Mesenchymal stem cell (in vitro differentiated cells and primary cell): ENCODE results near the gene C16orf90.

ENCODE experiments used
- DNase-seq: peaks from one replicate; pipeline ENCODE4 v3.0.0-alpha.2; 2013
- H2AFZ ChIP-seq: one replicate; pipeline ENCODE4 v1.6.1; 2013; ENCODE audit warnings: low read depth, mild to moderate bottlenecking, control low read depth, inconsistent platforms, low read length, moderate library complexity
- H2AK5ac ChIP-seq: 2 replicates; pipeline ENCODE4 v1.6.1; 2013; ENCODE audit warnings: low read length, moderate library complexity, mild to moderate bottlenecking, inconsistent platforms; ENCODE audit not compliant: severe bottlenecking
- H2BK120ac ChIP-seq: one replicate; pipeline ENCODE4 v1.6.1; 2013; ENCODE audit warnings: low read depth, mild to moderate bottlenecking, inconsistent platforms, low read length, moderate library complexity
- H2BK12ac ChIP-seq, 2 experiments: one replicate each; pipeline ENCODE4 v1.6.1; 2013; ENCODE audit warnings: inconsistent platforms in 2 of 2, low read length in 2 of 2, mild to moderate bottlenecking in 2 of 2, moderate library complexity in 2 of 2, control low read depth in 1 of 2
- H2BK15ac ChIP-seq: one replicate; pipeline ENCODE4 v1.6.1; 2013; ENCODE audit warnings: mild to moderate bottlenecking, low read depth, inconsistent platforms; ENCODE audit not compliant: poor library complexity, severe bottlenecking
- H2BK5ac ChIP-seq: 2 replicates; pipeline ENCODE4 v1.6.1; 2013; ENCODE audit warnings: low read depth, mild to moderate bottlenecking, low read length, control low read depth, inconsistent platforms; ENCODE audit not compliant: poor library complexity, severe bottlenecking
- H3K14ac ChIP-seq, 2 experiments: one replicate each; pipeline ENCODE4 v1.6.1; 2013; ENCODE audit warnings: inconsistent platforms in 2 of 2, low read length in 2 of 2, control low read depth in 1 of 2, mild to moderate bottlenecking in 1 of 2, moderate library complexity in 1 of 2
- H3K18ac ChIP-seq, 2 experiments: one replicate each; pipeline ENCODE4 v1.6.1; 2013; ENCODE audit warnings: inconsistent platforms in 2 of 2, low read length in 2 of 2, control low read depth in 1 of 2, low read depth in 1 of 2, mild to moderate bottlenecking in 1 of 2
- H3K23ac ChIP-seq, 2 experiments: one replicate each; pipeline ENCODE4 v1.6.1; 2013; ENCODE audit warnings: inconsistent platforms in 2 of 2, low read length in 2 of 2, mild to moderate bottlenecking in 2 of 2, moderate library complexity in 2 of 2, control low read depth in 1 of 2
- H3K27ac ChIP-seq: 2 replicates; pipeline ENCODE4 v1.5.1; 2013; ENCODE audit warnings: mild to moderate bottlenecking, moderate library complexity, low read length, control low read depth, inconsistent platforms; ENCODE audit not compliant: poor library complexity, severe bottlenecking
- H3K27me3 ChIP-seq, 2 experiments: 2 replicates each; pipeline versions ENCODE4 v1.6.1 to v1.7.0; 2013; ENCODE audit warnings: low read length in 2 of 2, mild to moderate bottlenecking in 2 of 2, moderate library complexity in 2 of 2, control low read depth in 1 of 2, inconsistent platforms in 1 of 2; ENCODE audit not compliant: control insufficient read depth in 1 of 2, insufficient read depth in 1 of 2
- H3K36me3 ChIP-seq, 2 experiments: 2 replicates each; pipeline versions ENCODE4 v1.6.1 to v1.7.0; 2013; ENCODE audit warnings: low read length in 2 of 2, control low read depth in 1 of 2, inconsistent platforms in 1 of 2, low read depth in 1 of 2, mild to moderate bottlenecking in 1 of 2; ENCODE audit not compliant: insufficient read depth in 2 of 2, control insufficient read depth in 1 of 2
- H3K4ac ChIP-seq, 2 experiments: one replicate each; pipeline ENCODE4 v1.6.1; 2013; ENCODE audit warnings: inconsistent platforms in 2 of 2, low read length in 2 of 2, mild to moderate bottlenecking in 2 of 2, moderate library complexity in 2 of 2, control low read depth in 1 of 2, low read depth in 1 of 2
- H3K4me1 ChIP-seq: 2 replicates; pipeline ENCODE4 v1.6.1; 2013; ENCODE audit warnings: low read depth, low read length, control low read depth; ENCODE audit not compliant: control insufficient read depth, insufficient read depth
- H3K4me2 ChIP-seq: 2 replicates; pipeline ENCODE4 v1.6.1; 2013; ENCODE audit warnings: low read length, mild to moderate bottlenecking, inconsistent platforms; ENCODE audit not compliant: poor library complexity, severe bottlenecking
- H3K4me3 ChIP-seq, 2 experiments: 2 replicates each; pipeline versions ENCODE4 v1.5.1 to v1.7.0; 2013; ENCODE audit warnings: low read length in 2 of 2, mild to moderate bottlenecking in 2 of 2, control low read depth in 1 of 2, low read depth in 1 of 2; ENCODE audit not compliant: insufficient read depth in 1 of 2
- H3K79me1 ChIP-seq: replicated peaks from 2 replicates; pipeline ENCODE4 v1.6.1; 2013; ENCODE audit warnings: mild to moderate bottlenecking, control low read depth, low read length, inconsistent platforms; ENCODE audit not compliant: poor library complexity, severe bottlenecking
- H3K9ac ChIP-seq: 2 replicates; pipeline ENCODE4 v1.7.0; 2013; ENCODE audit warnings: mild to moderate bottlenecking, low read length, moderate library complexity
- H3K9me3 ChIP-seq: 2 replicates; pipeline ENCODE4 v1.7.0; 2013; ENCODE audit warnings: mild to moderate bottlenecking, low read length; ENCODE audit not compliant: control insufficient read depth
- H4K8ac ChIP-seq: one replicate; pipeline ENCODE4 v1.6.1; 2013; ENCODE audit warnings: inconsistent platforms, mild to moderate bottlenecking, low read length, moderate library complexity
- H4K91ac ChIP-seq: one replicate; pipeline ENCODE4 v1.6.1; 2013; ENCODE audit warnings: mild to moderate bottlenecking, low read length, inconsistent platforms
- WGBS: methylation state at CpG from one replicate; pipeline ENCODE4 v1.1.7; 2013; ENCODE audit warnings: mixed read lengths; 5-methylcytosine and 5-hydroxymethylcytosine counted together

Gene C16orf90

DNA sequence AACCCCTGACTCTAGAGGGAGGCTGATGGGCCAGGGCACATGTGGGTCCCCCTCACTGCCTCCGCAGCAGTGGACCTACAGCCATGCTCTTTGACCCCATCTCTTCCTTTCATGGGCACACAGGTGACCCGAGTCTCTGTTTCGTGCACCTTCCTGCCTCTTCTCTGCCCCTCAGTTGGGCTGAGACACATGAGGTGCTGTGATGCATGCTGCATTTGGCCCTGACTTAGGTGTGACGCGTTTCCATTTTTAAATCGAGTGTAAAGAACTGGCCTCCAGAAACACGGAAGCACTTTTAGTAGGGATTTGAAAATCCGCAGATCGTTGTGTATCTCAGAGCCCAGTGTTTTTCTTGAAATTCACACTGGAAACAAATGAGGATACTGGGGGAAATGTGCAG is 24.6 kb downstream of the C16orf90 start:
- H3K27ac ChIP-seq = no peak overlapping the region
- no peak overlapping the region for H2BK5ac ChIP-seq
- H3K14ac ChIP-seq = no peak overlapping the region
- peaks cover 21% of the 10 kb centered on the region for H3K4me1 ChIP-seq
- peaks cover 15 to 61% of the 10 kb centered on the region in 2 experiments for H3K36me3 ChIP-seq
- no peaks in the 10 kb centered on the region for H3K9me3 ChIP-seq
- DNase-seq = no peak
- H3K23ac ChIP-seq = peak overlapping the region in 1 of 2 experiments; percentile 25
- no peak overlapping the region for H4K91ac ChIP-seq
- no peak overlapping the region for H2BK120ac ChIP-seq
- no peak overlapping the region for H3K4me3 ChIP-seq
- WGBS = 98% methylated on average over 9 of the region's 9 CpGs
- H3K79me1 ChIP-seq = no peaks in the 10 kb centered on the region
- H2AFZ ChIP-seq = no peak overlapping the region
- no peak overlapping the region for H3K9ac ChIP-seq
- H3K18ac ChIP-seq = no peak overlapping the region
- H3K4me2 ChIP-seq = no peak overlapping the region
- no peaks in the 10 kb centered on the region for H3K27me3 ChIP-seq
- H4K8ac ChIP-seq = no peak overlapping the region
- H2AK5ac ChIP-seq = no peak overlapping the region
- no peak overlapping the region for H2BK15ac ChIP-seq
- peak overlapping the region in 1 of 2 experiments; percentile 17 for H2BK12ac ChIP-seq
- H3K4ac ChIP-seq = no peak overlapping the region

DNA sequence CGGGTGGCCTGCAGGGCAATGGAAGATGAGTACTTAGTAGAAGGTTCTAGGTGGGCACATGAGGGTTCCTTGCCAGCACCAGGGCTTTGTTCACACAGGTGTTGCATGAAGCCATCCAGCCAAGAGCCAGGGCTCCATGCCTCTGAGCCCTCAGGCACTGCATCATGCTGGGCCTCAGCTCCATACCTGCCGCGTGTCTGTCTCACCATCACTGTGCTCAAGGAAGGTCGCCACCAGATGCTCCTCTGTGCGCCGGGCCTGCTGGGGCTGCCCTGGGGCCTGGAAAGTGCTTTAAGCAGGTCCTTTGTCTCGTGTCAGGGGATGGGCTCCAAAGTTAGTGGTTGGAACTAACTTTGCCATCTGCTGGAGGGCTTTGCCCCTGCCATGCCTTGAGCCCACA is 25.6 kb downstream of the C16orf90 start:
- H3K9me3 ChIP-seq = no peaks in the 10 kb centered on the region
- H2BK120ac ChIP-seq = no peak overlapping the region
- H2BK5ac ChIP-seq = no peak overlapping the region
- H3K18ac ChIP-seq = no peak overlapping the region
- H3K23ac ChIP-seq = no peak overlapping the region
- no peak overlapping the region for H3K4me2 ChIP-seq
- no peak overlapping the region for H2BK12ac ChIP-seq
- no peak overlapping the region for H2AFZ ChIP-seq
- H3K14ac ChIP-seq = no peak overlapping the region
- H3K27me3 ChIP-seq = no peaks in the 10 kb centered on the region
- no peaks in the 10 kb centered on the region for H3K79me1 ChIP-seq
- peaks cover 23% of the 10 kb centered on the region for H3K4me1 ChIP-seq
- no peak overlapping the region for H2AK5ac ChIP-seq
- no peak overlapping the region for H3K27ac ChIP-seq
- H4K91ac ChIP-seq = no peak overlapping the region
- H2BK15ac ChIP-seq = no peak overlapping the region
- H3K4me3 ChIP-seq = no peak overlapping the region
- H3K9ac ChIP-seq = no peak overlapping the region
- WGBS = 94% methylated on average over 7 of the region's 7 CpGs
- no peak overlapping the region for H3K4ac ChIP-seq
- H3K36me3 ChIP-seq = peaks cover 20 to 62% of the 10 kb centered on the region in 2 experiments
- no peak overlapping the region for H4K8ac ChIP-seq
- no peak for DNase-seq

DNA sequence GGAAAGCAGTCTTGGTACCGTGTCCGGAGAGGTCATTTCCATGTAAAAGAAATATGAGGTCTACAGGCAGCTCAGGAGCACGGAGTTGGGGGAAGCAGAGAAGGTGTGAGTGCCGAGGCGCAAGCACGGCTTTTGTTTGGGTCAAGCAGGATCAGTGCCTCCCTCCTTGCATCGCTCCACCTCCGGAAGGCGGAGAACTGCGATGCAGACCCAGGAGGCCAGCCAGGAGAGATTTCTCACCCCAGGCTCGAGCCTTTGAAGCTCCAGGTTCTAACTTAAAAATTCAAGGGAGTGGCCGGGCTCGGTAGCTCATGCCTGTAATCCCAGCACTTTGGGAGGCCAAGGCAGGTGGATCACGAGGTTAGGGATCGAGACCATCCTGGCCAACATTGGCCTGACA is 26.8 kb downstream of the C16orf90 start:
- no peak overlapping the region for H3K27ac ChIP-seq
- no peak overlapping the region for H2BK5ac ChIP-seq
- no peak overlapping the region for H2AFZ ChIP-seq
- H4K8ac ChIP-seq = peak overlapping the region; percentile 56
- no peak overlapping the region for H4K91ac ChIP-seq
- H3K9ac ChIP-seq = no peak overlapping the region
- H3K79me1 ChIP-seq = no peaks in the 10 kb centered on the region
- no peak overlapping the region for H2AK5ac ChIP-seq
- H3K4me1 ChIP-seq = peaks cover 20% of the 10 kb centered on the region
- no peak overlapping the region for H3K14ac ChIP-seq
- no peak for DNase-seq
- H3K18ac ChIP-seq = peak overlapping the region in 1 of 2 experiments; percentile 16
- H2BK120ac ChIP-seq = no peak overlapping the region
- H3K4me3 ChIP-seq = peak overlapping the region in 1 of 2 experiments; percentile 67
- 49% methylated on average over 15 of the region's 15 CpGs for WGBS
- no peak overlapping the region for H3K4ac ChIP-seq
- H2BK15ac ChIP-seq = no peak overlapping the region
- no peak overlapping the region for H2BK12ac ChIP-seq
- H3K36me3 ChIP-seq = peaks cover 20 to 56% of the 10 kb centered on the region in 2 experiments
- H3K27me3 ChIP-seq = no peaks in the 10 kb centered on the region
- no peak overlapping the region for H3K4me2 ChIP-seq
- no peak overlapping the region for H3K23ac ChIP-seq
- no peaks in the 10 kb centered on the region for H3K9me3 ChIP-seq

DNA sequence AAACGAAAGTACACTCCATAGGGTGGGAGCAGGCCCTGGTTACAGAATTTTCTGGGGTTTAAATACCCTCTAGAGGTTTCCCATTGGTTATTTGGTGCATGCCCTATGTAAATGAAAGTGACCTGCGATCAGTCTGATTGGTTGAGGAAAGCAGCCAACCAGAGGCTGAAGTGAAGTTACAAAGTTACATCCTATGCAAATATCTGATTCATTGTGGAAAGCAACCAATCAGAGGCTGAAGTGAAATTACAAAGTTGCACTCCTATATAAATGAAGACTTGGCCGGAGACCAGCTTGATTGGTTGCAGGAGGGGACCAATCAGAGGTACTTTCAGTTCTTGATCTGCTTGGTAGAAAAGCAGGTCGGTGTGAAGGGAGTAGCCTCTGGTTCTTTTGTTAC is 27.4 kb downstream of the C16orf90 start:
- Histone ChIP-seq H3K4me2 (no peak overlapping the region), H3K27ac (no peak overlapping the region), H3K27me3 (no peaks in the 10 kb centered on the region), H2AK5ac (no peak overlapping the region), H3K4me1 (peaks cover 17% of the 10 kb centered on the region), H2BK5ac (no peak overlapping the region), H4K8ac (no peak overlapping the region), H3K4me3 (peak overlapping the region in 1 of 2 experiments; percentile 67), H3K14ac (no peak overlapping the region), H4K91ac (no peak overlapping the region), H3K36me3 (peaks cover 15 to 56% of the 10 kb centered on the region in 2 experiments), H3K18ac (no peak overlapping the region), H2BK120ac (no peak overlapping the region), H2AFZ (no peak overlapping the region), H2BK12ac (no peak overlapping the region), H3K79me1 (no peaks in the 10 kb centered on the region), H3K23ac (no peak overlapping the region), H3K4ac (no peak overlapping the region), H2BK15ac (no peak overlapping the region), H3K9me3 (no peaks in the 10 kb centered on the region), H3K9ac (no peak overlapping the region)
- peak; percentile 74 for DNase-seq
- 88% methylated on average over 4 of the region's 4 CpGs for WGBS
